Transverse colon (tissue), 3 donors: ENCODE measurements around the gene RORC.

Experiments
- POLR2A ChIP-seq: fragments of 450-650 bp; IDR thresholded peaks from one replicate; pipeline ENCODE4 v1.6.1; 2016; ENCODE audit warnings: antibody characterized with exemption, mild to moderate bottlenecking, moderate library complexity
- TF ChIP-seq, protein P1 (sequence below), 5 experiments: fragments of 200-600 bp in 3 of 5; fragments of 450-650 bp in 2 of 5; sonication (generic) in 3 of 5; IDR thresholded peaks; 1 replicate in 2 of 5; 2 replicates in 3 of 5; pipeline ENCODE4 v1.5.1; 2016 to 2017; ENCODE audit warnings: antibody characterized with exemption in 5 of 5, inconsistent platforms in 3 of 5, mild to moderate bottlenecking in 2 of 5, moderate library complexity in 1 of 5

DNA sequence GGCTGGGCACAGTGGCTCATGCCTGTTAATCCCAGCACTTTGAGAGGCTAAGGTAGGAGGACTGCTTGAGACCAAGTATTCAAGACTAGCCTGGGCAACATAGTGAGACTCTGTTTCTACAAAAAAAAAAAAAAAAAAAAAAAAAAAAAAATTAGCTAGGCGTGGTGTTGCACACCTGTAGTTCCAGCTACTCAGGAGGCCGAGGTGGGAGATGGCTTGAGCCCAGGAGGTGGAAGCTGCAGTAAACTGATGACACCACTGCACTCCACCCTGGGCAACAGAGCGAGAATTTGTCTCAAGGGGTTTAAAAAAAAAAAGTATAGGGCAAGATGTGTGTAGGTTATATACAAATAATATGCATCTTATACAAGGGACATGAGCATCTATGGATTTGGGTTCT lies 43.9 kb downstream of the RORC start:
- TF ChIP-seq POLR2A, result no peak
- TF ChIP-seq, protein P1, sequence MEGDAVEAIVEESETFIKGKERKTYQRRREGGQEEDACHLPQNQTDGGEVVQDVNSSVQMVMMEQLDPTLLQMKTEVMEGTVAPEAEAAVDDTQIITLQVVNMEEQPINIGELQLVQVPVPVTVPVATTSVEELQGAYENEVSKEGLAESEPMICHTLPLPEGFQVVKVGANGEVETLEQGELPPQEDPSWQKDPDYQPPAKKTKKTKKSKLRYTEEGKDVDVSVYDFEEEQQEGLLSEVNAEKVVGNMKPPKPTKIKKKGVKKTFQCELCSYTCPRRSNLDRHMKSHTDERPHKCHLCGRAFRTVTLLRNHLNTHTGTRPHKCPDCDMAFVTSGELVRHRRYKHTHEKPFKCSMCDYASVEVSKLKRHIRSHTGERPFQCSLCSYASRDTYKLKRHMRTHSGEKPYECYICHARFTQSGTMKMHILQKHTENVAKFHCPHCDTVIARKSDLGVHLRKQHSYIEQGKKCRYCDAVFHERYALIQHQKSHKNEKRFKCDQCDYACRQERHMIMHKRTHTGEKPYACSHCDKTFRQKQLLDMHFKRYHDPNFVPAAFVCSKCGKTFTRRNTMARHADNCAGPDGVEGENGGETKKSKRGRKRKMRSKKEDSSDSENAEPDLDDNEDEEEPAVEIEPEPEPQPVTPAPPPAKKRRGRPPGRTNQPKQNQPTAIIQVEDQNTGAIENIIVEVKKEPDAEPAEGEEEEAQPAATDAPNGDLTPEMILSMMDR (IDR thresholded peaks at IDR 0.05), result no peak
